IPS-18a (cell line): Measurements from ENCODE around the gene TMEM161A.

Source experiments
- H3K27ac ChIP-seq: one replicate; pipeline ENCODE4 v1.5.1; 2013; ENCODE audit warnings: low read length
- H3K27me3 ChIP-seq: one replicate; pipeline ENCODE4 v1.6.1; 2013; ENCODE audit warnings: mild to moderate bottlenecking, low read length; ENCODE audit not compliant: control insufficient read depth, insufficient read depth
- H3K36me3 ChIP-seq: one replicate; pipeline ENCODE4 v1.6.1; 2013; ENCODE audit warnings: low read depth, low read length; ENCODE audit not compliant: control insufficient read depth
- H3K4me1 ChIP-seq: one replicate; pipeline ENCODE4 v1.6.1; 2013; ENCODE audit warnings: low read depth, low read length; ENCODE audit not compliant: control insufficient read depth
- H3K4me3 ChIP-seq: one replicate; pipeline ENCODE4 v1.5.1; 2013; ENCODE audit warnings: low read length
- H3K9ac ChIP-seq: one replicate; pipeline ENCODE4 v1.6.1; 2013; ENCODE audit warnings: mild to moderate bottlenecking, low read length, moderate library complexity
- H3K9me3 ChIP-seq: one replicate; pipeline ENCODE4 v1.6.1; 2013; ENCODE audit warnings: low read depth, low read length; ENCODE audit not compliant: control insufficient read depth

TMEM161A gene

DNA sequence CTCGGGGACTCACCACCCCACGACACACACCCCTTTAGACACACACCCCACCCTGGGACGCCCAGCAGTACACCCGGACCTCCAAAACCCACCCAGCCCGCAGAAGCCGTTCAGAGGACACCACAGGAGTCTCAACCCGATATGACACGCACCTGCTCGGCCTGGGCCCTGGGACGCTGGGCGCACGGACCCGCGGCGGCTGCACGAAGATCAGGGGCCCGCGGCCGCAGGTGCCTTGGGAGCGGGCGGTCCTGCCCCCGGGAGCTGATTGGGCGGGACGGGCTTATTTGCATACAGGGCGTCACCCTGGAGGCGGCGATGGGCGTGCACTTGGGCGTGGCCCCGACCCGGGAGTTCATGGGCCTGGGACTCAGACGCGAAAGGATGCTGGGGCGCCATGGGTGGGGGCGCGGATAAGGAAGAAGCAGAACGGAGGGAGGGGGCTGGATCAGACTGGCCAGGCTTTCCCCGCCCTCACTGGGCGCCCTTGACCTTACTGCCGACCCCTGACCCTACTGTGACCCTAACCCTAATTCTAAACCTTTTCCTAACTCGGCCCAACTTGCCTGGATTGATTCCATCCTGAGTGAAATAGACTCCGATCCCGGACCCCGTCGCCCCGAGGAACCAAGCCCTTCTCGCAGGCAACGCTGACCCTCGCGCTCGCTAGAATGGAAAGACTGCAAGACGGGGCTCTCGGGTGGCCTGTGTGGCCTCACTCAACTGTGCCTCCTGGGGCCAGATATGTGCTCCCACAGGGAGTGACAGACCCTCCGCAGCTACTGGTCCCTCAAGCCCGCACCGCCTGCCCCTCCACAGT is 32.0 kb upstream of the TMEM161A start, which contains the start of gene MEF2B:
Gene MEF2B (minus strand): TSS at position 211 of the 820 bp plus-strand sequence. CDS start 19,528 bp downstream, outside the sequence.
- H3K4me3 ChIP-seq = peak within 1 kb of the TSS; percentile 43
- H3K27me3 ChIP-seq = peaks cover 38% of the 10 kb centered on the region
- no peaks in the 10 kb centered on the region for H3K9me3 ChIP-seq
- no peaks in the 10 kb centered on the region for H3K4me1 ChIP-seq
- H3K36me3 ChIP-seq = no peaks in the 10 kb centered on the region
- H3K9ac ChIP-seq = no peak within 1 kb of the TSS
- H3K27ac ChIP-seq = no peak within 1 kb of the TSS

DNA sequence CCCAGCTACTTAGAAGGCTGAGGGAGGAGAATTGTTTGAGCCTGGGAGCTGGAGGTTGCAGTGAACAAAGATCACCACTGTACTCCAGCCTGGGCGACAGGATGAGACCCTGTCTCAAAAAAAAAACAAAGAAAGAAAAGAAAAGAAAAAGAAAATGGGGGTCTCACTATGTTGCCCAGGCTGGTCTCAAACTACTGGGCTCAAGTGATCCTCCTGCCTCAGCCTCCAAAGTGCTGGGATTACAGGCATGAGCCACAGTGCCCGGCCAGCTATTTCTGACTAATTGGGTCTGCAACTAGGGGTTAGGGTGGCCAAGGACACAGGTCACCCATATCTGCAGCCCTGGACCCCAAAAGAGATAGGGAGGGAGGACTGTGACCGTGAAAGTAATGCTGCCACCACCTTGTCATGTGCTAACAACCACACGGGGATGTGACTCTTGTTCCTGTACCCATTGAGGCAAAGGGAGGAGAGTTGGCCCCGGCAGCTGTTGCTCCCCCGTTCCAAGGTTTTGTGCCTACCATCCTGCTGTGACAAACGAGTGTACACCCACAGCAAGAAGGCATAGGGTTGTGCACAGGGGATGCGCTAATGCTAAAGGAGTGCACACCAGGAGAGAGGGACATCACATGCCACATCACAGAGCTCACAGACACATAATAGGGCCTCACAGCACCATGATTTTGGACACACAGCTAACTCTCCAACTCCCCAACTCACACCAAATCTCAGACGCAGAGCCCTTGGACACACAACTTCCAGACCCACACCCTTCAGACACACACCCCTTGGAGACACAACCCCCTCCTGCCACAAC is 31.2 kb upstream of the TMEM161A start:
- Histone ChIP-seq H3K9me3 (no peaks in the 10 kb centered on the region), H3K4me3 (no peak overlapping the region), H3K36me3 (no peaks in the 10 kb centered on the region), H3K27me3 (peaks cover 38% of the 10 kb centered on the region), H3K9ac (no peak overlapping the region), H3K27ac (no peak overlapping the region), H3K4me1 (no peaks in the 10 kb centered on the region)

DNA sequence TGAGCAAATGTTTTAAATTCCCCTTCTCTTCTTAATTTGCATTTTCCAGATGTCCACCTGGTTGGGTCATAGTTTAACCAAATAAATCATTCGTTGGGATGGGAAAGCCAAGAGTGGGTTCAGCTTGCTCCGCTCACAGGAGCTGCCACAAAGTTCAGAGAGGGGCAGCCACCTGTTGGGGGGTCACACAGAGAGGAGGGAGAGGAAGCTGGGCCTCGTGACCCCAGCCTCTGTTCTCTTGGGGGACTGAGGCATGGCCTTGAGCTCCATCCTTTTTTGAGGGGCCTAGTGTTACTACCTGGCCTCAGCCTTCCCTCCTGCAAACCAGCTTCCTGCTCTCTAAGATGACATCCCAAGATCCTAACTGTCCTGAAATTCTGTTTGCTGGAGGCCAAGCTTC is 29.3 kb upstream of the TMEM161A start:
- Histone ChIP-seq H3K27ac (no peak overlapping the region), H3K4me1 (no peaks in the 10 kb centered on the region), H3K36me3 (no peaks in the 10 kb centered on the region), H3K9me3 (no peaks in the 10 kb centered on the region), H3K4me3 (no peak overlapping the region), H3K9ac (no peak overlapping the region), H3K27me3 (peaks cover 38% of the 10 kb centered on the region)

DNA sequence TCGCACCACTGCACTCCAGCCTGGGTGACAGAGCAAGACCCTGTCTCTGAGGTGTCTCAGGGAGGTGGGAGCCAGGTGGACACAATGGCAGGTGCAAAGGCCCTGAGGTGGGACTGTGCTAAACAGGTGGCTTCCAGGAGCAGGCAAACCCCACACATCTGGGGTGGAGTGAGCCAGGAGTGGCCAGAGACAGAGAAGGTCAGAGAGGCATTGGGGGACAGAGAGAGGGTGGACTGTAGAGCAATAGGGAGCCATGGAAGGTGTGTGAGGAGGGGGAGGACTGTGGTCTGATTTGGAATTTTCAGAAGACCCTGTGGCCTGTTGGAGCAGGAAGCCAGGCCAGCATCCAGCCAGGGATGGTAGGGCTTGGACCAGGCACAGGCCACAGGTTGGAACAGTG is 27.1 kb upstream of the TMEM161A start:
- no peaks in the 10 kb centered on the region for H3K36me3 ChIP-seq
- H3K9me3 ChIP-seq = no peaks in the 10 kb centered on the region
- no peak overlapping the region for H3K27ac ChIP-seq
- H3K27me3 ChIP-seq = peaks cover 24% of the 10 kb centered on the region
- H3K4me3 ChIP-seq = no peak overlapping the region
- H3K9ac ChIP-seq = no peak overlapping the region
- no peaks in the 10 kb centered on the region for H3K4me1 ChIP-seq

DNA sequence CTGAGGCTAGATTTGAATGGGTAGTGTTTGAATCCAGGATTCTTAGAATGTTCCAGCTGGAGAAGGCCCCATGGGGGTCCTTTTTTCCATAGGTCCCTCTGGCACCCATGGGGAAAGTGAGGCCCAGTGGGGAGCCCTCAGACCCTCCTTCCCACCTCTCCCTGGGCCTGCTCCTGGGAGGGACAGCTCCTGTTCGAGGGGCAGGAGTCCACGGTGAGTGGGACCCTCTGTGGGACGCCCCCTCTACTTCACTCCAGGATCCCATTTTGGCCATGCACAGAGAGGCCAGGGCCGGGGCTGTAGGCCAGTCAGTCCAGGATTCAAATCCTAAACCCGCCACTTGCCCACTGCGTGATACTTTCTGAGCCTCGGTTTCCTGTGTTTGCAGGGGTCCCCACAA is 24.2 kb upstream of the TMEM161A start:
- H3K27ac ChIP-seq = no peak overlapping the region
- H3K27me3 ChIP-seq = no peaks in the 10 kb centered on the region
- H3K4me1 ChIP-seq = no peaks in the 10 kb centered on the region
- no peak overlapping the region for H3K4me3 ChIP-seq
- H3K36me3 ChIP-seq = no peaks in the 10 kb centered on the region
- no peaks in the 10 kb centered on the region for H3K9me3 ChIP-seq
- H3K9ac ChIP-seq = no peak overlapping the region

DNA sequence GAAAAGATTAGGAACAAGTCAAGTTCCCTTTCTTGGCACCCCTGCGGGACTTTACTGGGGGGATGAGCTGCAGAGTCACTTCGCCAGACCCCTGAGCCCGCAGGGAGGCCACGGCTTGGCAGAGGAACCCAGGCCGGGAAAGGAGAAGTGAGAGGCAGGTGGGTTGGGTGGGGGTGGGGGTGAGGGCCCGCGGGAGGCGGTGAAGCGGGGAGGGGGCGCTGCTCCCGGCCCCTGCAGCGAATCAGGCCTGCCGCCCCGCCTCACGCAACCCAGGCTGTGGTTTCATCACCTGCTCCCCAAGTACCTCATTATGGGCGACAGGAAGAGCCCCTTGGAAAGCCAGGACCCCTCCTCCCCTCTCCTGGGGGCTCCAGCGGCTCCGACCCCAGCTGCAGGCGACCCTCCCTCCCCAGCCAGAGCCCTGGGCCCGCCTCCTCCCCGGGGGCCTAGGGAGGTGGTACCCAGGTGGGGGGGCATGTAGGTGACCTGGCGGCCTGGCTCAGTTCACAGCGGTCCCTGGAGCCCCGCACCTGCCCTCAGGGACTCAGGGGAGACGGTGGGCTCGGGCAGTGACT is 22.3 kb upstream of the TMEM161A start:
- H3K9me3 ChIP-seq = no peaks in the 10 kb centered on the region
- H3K4me3 ChIP-seq = no peak overlapping the region
- H3K9ac ChIP-seq = no peak overlapping the region
- H3K36me3 ChIP-seq = no peaks in the 10 kb centered on the region
- H3K27ac ChIP-seq = no peak overlapping the region
- H3K4me1 ChIP-seq = no peaks in the 10 kb centered on the region
- no peaks in the 10 kb centered on the region for H3K27me3 ChIP-seq

DNA sequence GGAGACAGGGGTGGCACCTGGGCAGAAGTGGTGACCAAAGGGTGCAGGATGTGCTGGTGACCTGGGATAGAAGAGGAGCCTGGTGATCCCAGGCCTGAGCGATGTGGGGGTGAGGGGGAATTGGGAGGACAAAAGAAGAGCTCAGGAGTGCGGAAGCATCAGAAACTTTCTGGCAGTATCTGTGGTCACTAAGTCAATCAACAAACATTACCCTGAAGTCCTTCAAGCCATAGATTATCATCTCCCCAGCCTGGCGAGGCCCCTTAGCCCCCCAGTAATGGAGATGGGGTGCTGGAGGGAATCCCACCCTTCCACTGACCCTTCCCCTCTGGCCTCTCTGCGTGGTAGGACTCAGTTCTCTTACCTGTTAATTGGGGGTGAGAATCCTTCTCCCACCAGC is 21.3 kb upstream of the TMEM161A start:
- H3K4me1 ChIP-seq = no peaks in the 10 kb centered on the region
- H3K9me3 ChIP-seq = no peaks in the 10 kb centered on the region
- H3K27ac ChIP-seq = no peak overlapping the region
- no peak overlapping the region for H3K4me3 ChIP-seq
- H3K36me3 ChIP-seq = no peaks in the 10 kb centered on the region
- H3K9ac ChIP-seq = no peak overlapping the region
- no peaks in the 10 kb centered on the region for H3K27me3 ChIP-seq

DNA sequence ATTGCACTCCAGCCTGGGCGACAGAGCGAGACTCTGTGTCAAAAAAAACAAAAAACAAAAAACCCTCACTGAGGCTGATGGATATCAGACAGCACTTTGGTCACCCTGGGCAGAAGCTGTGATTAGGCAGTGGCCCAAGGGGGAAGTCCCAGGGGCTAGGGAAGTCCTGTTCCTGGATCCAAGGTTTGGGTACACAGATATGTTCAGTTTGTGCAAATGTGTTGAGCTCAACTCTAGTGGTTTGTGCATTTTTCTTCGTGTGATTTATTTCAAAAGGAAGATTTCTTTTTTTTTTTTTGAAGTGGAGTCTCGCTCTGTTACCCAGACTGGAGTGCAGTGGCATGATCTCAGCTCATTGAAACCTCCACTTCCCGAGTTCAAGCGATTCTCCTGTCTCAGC is 19.5 kb upstream of the TMEM161A start:
- Histone ChIP-seq H3K36me3 (no peaks in the 10 kb centered on the region), H3K4me1 (no peaks in the 10 kb centered on the region)

DNA sequence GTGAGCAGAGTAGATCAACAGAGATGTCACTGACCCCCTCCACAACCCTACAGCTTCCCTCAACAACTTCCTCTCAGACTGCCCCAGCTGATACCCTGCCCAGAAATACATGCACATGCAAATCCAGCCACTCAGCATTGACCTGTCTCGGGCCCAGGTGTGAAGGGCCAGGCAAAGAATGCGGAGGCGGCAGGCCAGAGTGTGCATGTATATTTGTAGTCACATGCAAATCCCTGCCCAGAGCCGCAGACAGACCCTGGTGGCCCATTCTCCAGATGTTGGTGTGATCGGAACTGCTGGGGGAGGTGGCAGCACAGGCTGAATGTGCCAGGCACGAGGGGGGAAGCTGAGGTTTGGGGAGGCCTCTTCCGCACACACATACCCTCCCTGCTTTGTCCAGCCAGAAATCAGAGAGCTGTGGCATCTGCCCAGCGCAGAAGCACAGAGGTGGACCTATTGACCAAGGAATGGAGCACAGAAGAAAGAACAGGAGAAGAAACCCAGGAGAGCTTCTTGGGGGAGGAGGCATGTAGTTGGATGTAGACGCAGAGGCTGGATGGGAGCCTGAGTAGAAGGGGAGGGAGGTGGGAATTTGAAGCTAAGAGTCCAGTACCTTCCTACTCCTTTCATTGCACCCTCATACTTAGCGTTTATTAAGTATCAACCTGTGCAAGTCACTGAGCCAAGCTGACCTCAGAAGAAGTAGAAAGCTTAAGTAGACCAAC is 17.4 kb upstream of the TMEM161A start:
- no peak overlapping the region for H3K9ac ChIP-seq
- no peak overlapping the region for H3K27ac ChIP-seq
- H3K27me3 ChIP-seq = no peaks in the 10 kb centered on the region
- H3K4me3 ChIP-seq = no peak overlapping the region
- no peaks in the 10 kb centered on the region for H3K36me3 ChIP-seq
- no peaks in the 10 kb centered on the region for H3K9me3 ChIP-seq
- H3K4me1 ChIP-seq = no peaks in the 10 kb centered on the region

More for the DNA sequence above, 19.5 kb upstream of the TMEM161A start:
- no peak overlapping the region for H3K9ac ChIP-seq
- H3K27ac ChIP-seq = no peak overlapping the region
- H3K27me3 ChIP-seq = no peaks in the 10 kb centered on the region
- no peak overlapping the region for H3K4me3 ChIP-seq
- no peaks in the 10 kb centered on the region for H3K9me3 ChIP-seq

DNA sequence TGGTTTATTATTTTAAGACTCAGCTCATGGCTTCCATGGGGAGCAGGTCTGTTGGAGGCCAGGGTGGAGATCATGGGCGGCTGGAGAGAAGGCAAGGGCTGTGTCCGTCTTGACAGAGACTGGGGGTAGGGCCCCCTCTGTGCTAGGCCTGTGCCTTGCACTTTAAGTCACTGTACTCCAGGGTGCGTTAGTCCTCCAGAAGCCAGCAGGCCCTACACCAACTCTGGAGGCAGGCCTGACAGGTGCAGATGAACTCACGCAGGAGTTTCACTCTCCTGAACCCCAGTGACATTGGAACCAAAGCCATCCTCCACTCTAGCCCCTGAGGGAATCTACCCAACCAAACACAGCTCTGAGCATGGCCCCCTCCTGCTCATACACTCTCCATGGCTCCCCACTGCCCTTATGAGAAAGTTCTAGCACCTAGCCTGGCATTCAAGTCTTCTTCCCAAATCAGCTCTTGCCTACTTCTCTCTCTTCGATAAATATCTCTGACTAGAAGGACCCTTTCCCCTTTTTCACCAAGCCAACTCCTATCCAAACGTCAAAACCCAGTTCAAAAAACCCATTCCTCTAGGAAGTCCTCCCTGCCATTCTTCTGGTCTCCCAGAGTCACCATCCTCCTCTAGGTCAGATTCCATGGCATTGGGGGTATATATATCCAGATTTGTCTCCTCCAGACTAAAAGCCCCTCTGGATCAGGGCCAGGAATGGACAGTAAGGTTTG is 16.7 kb upstream of the TMEM161A start:
- Histone ChIP-seq H3K4me3 (no peak overlapping the region), H3K27me3 (no peaks in the 10 kb centered on the region), H3K9me3 (no peaks in the 10 kb centered on the region), H3K27ac (no peak overlapping the region), H3K4me1 (no peaks in the 10 kb centered on the region), H3K36me3 (no peaks in the 10 kb centered on the region), H3K9ac (no peak overlapping the region)
